DMS53 (cell line): Measurements from ENCODE around the gene ATP2C2.
A peak's percentile ranks its signal among the peaks of the same experiment; 100 is the strongest.
"Not testable (repeated sequence)": the region's sequence is repeated elsewhere in the genome, so short reads cannot be mapped to it uniquely, and the experiment has no call there.

Experiments used
- DNase-seq: peaks from one replicate; lab custom pipeline; 2025; lab: John Stamatoyannopoulos, UW

The ATP2C2 gene

GRCh38 chr16:84367297-84367680 is 1.0 kb upstream of the ATP2C2 start:
- DNase-seq: peak; percentile 39

GRCh38 chr16:84367750-84368307 is 509 bp upstream of the ATP2C2 start:
- peak; percentile 67 for DNase-seq

- DNase-seq: no peak
Observed at GRCh38 chr16:84369105-84369504, 767 bp downstream of the ATP2C2 start.

- DNase-seq: peak; percentile 90
Observed at GRCh38 chr16:84369938-84370627, 1.7 kb downstream of the ATP2C2 start.

GRCh38 chr16:84370723-84371552 is 2.6 kb downstream of the ATP2C2 start:
- peak; percentile 72 for DNase-seq

GRCh38 chr16:84371553-84371865 is 3.2 kb downstream of the ATP2C2 start:
- no peak for DNase-seq

GRCh38 chr16:84373907-84374489 is 5.7 kb downstream of the ATP2C2 start:
- DNase-seq: no peak

GRCh38 chr16:84378099-84378498 is 9.8 kb downstream of the ATP2C2 start:
- DNase-seq: no peak

- DNase-seq: no peak
Observed at GRCh38 chr16:84378567-84378966, 10.2 kb downstream of the ATP2C2 start.

- no peak for DNase-seq
Observed at GRCh38 chr16:84379008-84379708, 10.8 kb downstream of the ATP2C2 start.

GRCh38 chr16:84379709-84380362 is 11.5 kb downstream of the ATP2C2 start:
- DNase-seq: no peak

GRCh38 chr16:84380405-84380804 is 12.1 kb downstream of the ATP2C2 start:
- DNase-seq: no peak

- no peak for DNase-seq
Observed at GRCh38 chr16:84382396-84382795, 14.1 kb downstream of the ATP2C2 start.

GRCh38 chr16:84383106-84383505 is 14.8 kb downstream of the ATP2C2 start:
- no peak for DNase-seq

GRCh38 chr16:84386047-84386446 is 17.7 kb downstream of the ATP2C2 start:
- no peak for DNase-seq

- DNase-seq: no peak
Observed at GRCh38 chr16:84387021-84387420, 18.7 kb downstream of the ATP2C2 start.

GRCh38 chr16:84390131-84390785 is 21.9 kb downstream of the ATP2C2 start:
- DNase-seq: no peak

GRCh38 chr16:84391151-84392030 is 23.1 kb downstream of the ATP2C2 start:
- no peak for DNase-seq

- DNase-seq: no peak
Observed at GRCh38 chr16:84392031-84392360, 23.7 kb downstream of the ATP2C2 start.

GRCh38 chr16:84396082-84396481 is 27.7 kb downstream of the ATP2C2 start:
- not testable (repeated sequence) for DNase-seq
